NOMO-1 treated with DMSO at 0.1 percent for 48 hours (cell line): Measurements from ENCODE around the gene NAXE.
"Not testable (repeated sequence)": the region's sequence is repeated elsewhere in the genome, so short reads cannot be mapped to it uniquely, and the experiment has no call there.

ENCODE experiments used
- DNase-seq: peaks from one replicate; lab custom pipeline; 2025; ENCODE audit not compliant: unreplicated experiment; lab: John Stamatoyannopoulos, UW

NAXE gene

DNA sequence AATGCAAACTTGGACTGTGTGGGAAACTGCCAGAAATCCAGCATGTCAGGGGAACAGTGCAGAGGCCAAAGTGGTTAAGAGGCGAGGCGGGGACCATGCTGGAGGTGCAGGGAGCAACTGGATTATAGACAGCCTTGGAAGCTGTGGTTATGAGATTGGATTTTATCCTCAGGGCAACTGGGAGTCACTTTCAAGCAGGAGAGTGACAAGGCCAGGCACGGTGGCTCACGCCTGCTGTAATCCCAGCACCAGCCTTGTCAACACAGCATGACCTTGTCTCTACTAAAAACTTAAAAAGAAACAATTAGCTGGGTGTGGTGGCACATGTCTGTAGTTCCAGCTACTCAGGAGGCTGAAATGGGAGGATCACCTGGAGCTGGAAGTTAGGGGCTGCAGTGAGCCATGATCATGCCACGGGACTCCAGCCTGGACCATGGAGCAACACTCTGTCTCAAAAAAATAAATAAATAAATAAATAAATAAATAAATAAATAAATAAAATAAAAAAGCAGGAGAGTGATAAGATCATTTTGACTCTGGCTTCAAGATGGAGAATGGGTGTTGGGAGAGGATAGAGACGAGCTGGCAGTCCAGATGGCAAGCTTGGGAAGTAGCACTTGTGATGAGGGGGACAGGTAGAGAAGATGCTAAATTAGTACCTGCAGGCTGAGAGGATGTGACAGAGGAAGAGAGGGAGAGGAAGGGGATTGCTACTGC is 31.2 kb downstream of the NAXE start:
- no peak for DNase-seq

DNA sequence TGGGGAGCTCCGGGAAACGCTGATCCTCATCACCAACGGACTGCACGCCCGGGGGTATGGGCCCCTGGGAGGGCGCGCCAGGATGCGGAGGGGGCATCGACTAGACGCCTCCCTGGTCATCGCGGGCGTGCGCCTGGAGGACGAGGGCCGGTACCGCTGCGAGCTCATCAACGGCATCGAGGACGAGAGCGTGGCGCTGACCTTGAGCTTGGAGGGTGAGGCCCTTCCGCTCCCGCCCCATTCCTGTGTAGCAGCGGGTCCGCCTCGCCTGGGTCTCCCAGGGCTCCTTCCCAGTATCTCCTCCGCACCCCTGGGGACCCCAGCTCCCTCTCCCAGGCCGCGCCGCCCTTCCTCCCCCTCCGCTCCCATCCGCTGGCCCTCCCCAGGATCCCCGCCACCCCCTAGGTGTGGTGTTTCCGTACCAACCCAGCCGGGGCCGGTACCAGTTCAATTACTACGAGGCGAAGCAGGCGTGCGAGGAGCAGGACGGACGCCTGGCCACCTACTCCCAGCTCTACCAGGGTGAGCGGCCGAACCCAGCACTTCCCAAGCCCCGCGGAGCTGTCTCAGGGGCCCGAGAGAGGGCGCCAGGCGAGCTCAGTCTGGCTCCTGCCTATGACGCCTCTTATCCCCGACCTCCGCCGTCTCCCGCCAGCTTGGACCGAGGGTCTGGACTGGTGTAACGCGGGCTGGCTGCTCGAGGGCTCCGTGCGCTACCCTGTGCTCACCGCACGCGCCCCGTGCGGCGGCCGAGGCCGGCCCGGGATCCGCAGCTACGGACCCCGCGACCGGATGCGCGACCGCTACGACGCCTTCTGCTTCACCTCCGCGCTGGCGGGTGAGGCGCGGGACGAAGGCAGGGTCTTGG is 32.6 kb downstream of the NAXE start:
- peak; percentile 40 for DNase-seq

DNA sequence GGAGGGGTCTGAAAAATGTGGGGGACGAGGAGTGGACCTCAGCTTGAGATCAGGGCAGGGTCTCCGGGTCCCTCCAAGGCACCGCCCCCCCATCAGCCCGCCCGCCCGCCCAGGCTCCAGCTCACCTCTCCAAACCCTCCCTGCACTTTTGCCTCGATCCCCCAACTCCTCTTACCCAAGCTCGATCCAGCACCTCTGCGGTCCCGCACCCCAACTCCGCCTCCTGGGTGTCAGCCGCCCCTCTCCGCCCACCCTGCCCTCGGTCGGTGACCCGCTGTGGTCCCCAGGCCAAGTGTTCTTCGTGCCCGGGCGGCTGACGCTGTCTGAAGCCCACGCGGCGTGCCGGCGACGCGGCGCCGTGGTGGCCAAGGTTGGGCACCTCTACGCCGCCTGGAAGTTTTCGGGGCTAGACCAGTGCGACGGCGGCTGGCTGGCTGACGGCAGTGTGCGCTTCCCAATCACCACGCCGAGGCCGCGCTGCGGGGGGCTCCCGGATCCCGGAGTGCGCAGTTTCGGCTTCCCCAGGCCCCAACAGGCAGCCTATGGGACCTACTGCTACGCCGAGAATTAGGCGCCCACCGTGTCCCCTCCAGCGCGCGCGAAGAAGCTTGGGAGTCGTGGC is 33.3 kb downstream of the NAXE start:
- no peak for DNase-seq

DNA sequence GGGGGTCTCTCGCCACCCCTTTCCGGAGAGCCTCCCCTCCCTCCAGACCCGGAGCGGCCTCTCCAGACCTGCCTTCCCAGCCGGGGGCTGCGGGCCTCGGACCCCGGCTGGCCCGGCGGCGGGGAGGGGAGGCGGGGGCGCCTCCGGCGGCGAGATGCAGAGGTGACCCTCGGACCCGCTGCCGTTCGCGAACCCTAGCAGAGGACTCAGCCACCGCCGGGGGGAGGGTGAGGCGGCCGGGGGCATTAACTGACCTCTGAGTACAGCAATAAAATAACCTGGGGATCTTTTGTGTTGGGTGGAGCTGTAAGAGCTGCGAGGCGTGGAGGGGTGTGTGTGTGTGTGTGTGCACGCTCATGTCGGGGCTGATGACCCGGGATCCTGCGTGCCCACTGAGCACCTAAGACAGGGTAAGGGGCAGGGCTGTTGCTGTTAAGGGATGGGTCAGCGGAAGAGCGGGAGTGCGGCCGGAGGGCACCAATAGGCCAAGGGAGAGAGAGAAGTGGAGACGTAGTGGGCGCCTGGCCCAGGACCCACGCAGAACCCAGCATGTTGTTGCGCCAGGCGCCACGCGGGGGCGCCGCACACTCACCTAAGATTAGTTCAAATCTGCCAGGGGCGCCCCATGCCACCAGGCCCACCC is 34.0 kb downstream of the NAXE start:
- DNase-seq = no peak

DNA sequence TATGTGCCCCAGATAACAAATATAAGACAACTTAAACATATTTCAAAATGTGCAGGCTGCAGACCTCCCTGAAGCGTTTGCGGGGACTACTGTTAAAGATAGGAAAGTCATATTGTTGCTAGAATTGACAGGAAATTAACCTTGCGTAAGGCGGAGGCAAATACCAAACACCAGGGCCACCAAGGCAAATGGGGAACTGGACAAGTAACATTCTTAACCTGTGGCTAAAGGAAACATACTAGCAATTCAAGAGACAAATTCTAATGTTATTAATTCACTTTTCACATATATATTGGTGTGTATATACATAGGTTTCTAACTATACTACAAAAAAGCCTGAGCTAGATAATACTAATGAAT is 34.5 kb downstream of the NAXE start:
- no peak for DNase-seq

DNA sequence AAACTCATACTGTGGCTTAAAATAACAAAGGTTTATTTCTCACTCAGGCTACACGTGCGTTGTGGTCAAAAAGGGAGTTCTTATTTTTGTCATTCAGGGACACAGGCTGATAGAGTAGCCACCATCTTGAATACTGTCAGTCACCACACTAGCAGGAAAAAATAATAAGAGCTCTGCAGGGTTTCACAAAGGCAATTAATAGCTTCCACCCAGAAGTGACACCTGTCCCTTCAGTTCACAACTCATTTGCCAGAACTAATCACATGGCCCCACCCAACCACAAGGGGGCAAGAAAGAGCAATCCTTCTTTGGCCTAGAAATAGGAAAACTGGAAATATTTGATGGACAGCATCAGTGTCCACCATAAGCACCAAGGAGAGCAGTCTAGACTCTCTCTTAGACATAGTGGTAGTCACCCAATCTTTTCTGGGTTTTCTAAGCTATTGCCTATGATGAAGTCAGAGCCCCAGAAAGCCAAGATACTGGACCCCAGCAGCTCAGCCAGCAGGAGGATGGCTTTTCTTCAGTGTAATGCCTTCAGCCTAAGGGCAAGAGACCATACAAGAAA is 35.8 kb downstream of the NAXE start:
- DNase-seq = peak; percentile 41

DNA sequence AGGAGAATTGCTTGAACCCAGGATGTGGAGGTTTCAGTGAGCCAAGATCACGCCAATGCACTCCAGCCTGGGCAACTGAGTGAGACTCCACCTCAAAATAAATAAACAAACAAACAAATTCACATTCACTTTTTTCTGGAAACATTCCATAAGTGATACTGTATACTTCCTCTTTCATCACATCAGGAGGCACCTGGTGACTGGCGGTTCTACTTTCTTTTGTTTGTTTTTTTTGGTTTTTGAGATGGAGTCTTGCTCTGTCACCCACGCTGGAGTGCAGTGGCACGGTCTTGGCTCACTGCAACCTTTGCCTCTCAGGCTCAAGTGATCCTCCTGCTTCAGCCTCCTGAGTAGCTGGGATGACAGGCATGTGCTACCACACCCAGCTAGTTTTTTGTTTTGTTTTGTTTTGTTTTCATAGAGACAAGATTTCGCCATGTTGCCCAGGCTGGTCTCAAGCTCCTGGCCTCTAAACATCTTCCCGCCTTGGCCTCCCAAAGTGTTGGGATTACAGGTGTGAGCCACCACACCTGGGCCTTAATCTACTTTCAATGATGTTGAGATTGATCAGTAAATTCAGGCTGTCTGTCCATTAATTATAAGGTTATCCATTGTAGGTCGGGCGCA is 38.4 kb downstream of the NAXE start:
- DNase-seq = no peak

DNA sequence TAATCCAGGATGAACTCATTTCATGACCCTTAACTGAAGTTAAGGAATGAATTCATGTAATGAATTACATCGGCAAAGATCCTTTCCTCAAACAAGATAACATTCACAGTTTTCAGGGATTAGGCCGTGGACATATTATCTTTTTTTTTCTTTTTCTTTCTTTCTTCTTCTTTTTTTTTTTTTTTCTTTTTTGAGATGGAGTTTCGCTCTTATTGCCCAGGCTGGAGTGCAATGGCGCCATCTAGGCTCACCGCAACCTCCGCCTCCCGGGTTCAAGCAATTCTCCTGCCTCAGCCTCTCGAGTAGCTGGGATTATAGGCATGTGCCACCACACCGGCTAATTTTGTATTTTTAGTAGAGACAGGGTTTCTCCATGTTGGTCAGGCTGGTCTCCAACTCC is 39.6 kb downstream of the NAXE start:
- not testable (repeated sequence) for DNase-seq

DNA sequence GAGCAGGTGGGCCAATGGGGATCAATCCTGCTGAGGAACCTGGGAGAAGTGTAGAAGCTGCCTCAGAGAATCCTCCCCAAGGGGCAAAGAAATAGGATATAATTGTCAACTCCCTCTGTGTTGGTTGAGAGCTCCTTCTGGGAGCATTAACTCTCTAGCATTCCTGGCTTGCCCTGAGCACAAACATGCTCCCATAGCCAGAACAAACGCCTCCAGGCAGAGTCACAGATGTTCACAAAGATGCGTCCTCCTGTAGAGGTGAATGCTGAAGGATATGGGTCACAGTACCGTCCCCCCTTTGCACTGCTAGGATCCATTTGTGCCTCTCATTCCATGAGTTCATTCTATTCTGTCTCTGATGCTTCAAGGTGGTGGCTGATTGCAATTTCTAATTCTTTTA is 40.8 kb downstream of the NAXE start:
- no peak for DNase-seq

DNA sequence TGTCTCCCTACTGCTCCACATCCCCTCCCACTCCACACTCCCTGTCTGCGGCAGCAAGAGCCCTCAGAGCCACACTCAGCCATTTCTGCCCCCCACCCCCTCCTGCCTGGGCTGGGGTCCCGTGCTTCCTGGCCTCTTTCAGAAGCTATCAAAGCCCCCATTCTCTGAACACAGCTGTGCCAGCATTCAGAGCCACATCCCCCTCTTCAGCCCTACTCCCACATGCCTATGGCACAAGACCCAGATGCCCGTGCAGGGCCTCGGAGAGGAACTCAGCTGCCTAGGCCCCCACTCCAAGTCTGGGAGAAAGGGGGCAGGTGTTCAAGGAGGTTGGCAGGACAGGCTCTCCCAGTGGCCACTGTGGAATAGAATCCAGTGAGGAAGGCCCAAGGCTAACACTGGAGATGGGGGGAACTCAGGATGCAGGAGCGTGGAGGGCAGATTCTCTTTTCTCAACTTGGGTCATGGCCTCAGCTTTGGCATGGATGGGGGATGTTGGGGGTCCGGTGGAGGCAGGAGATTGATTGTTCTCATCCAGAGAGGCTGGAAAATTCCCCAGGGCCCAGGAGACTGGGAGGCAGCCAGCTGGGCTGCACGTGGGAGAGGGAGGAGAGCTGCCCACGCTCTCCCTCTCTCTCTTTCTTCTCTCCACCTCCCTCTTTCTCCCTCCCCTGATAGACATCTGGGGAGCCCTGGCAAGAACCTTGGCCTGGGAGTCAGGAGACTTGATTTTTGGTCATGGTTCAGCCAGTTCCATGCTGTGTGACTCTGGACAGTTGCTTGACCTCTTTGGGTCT is 46.8 kb downstream of the NAXE start:
- DNase-seq = no peak

DNA sequence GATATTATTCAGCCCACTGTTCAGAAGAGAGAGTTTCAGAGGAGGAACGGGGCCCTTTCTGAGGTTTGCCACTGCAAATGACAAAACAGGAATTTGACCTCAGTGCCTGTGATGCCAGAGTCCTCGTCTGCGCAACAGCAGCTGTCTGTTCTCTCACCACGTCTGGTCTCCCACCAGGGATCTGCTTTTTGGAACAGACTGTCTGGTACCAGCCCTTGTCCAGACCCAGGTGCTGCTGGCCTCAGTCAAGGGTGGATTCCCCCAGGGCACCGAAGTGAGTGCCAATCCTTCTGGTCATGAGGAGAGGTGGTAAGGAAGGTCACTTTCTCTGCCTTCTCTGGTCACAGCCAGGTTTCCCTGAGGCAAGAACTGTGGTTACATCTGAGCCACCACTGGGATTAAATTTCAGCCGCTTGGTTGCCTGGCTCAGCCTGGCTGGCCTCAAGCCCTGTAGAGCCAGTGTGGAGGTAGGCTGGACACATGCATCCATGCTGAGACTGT is 48.1 kb downstream of the NAXE start:
- DNase-seq = peak; percentile 37

DNA sequence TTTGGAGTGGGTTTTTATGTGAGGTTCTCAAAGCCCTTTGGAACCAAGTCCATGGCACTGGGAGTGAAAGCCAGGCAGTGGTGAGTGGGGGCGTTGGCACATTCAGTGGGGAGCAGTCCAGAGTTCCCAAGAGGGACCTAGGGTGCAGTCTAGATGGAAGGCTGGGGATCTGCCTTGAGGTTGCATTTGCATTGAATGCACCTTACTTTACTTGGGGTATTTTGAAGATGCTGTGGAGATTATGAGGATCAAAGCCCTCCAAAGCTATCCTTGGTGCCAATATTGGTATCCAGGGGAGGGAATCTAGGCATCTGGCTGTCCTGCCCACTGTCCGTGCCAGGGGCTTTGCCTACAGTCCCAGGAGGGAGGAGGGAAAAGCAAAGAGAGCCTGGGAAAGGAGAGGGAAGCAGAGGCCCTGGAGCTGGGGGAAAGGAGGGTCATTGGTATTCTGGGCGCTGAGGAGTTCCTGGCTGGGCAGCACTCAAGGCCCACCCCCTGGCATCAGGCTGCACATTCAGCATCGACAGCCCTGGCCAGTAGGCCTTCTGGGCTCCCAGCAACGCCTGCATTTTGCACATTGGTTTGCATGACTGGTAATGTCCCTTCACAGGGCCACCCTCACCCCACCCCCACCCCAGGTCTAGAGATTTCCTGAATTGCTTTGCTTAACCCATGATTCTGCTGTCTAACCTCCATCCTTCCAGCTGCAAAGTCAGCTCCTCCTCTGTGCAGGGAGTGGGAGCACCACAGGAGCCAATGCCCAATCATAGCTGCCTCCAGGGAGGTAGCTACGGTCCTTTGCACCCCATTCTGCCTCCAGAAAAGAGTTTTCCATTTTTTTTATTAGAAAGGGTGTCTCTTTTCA is 49.5 kb downstream of the NAXE start:
- DNase-seq = no peak

DNA sequence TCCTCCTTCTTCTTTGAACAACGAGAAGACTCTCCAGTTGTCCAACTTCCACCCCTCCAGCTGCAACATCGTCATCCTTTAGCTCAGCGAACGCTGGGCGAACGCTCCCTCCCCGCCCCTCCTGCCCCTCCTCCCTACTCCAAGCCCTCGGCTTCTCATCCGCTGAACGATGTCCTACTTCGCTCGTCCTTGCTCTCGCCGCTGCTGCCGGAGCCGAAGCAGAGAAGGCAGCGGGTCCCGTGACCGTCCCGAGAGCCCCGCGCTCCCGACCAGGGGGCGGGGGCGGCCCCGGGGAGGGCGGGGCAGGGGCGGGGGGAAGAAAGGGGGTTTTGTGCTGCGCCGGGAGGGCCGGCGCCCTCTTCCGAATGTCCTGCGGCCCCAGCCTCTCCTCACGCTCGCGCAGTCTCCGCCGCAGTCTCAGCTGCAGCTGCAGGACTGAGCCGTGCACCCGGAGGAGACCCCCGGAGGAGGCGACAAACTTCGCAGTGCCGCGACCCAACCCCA is 50.2 kb downstream of the NAXE start, which contains the start of gene BCAN:
Gene BCAN, plus strand, starts transcription at position 357 of the 504 bp plus-strand sequence. CDS start 3,938 bp downstream, outside the sequence.
- DNase-seq = no peak

DNA sequence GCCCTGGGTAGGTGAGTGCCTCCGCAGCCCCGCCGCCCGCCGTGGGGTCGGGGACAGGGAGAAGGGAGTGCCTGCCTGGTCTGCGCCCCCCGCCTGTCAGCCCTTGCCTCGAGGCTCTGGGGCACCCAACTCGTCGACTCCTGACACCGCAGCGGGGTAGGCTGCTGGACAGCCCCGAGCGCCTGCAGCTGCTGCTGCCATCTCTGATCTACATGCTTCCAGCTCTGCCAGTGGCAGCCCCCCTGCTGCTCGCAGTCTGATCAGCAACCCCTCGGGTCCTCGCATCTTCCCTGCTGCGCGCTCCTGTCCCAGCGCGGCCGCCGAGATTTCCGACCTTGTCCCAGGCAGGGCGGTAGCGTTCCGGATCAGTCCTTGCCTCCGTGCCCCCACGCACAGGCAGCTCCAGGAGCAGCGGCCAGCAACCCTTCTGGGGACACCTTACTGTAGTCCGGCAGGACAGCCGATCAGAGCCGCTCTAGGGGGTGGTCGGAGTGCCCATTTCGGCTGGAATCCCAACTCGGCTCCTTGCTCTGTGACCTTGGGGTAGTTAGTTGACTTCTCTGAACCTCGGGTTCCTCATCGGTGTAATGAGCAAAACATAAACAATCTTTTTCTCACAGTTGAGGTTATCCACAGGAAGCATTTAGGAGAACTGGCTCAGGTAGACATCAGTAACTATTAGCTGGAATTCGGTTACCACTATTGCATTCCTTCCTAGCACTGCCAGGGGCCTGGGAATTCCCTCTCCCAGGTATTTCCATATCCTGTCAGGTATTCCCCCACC is 50.9 kb downstream of the NAXE start:
- DNase-seq = no peak

DNA sequence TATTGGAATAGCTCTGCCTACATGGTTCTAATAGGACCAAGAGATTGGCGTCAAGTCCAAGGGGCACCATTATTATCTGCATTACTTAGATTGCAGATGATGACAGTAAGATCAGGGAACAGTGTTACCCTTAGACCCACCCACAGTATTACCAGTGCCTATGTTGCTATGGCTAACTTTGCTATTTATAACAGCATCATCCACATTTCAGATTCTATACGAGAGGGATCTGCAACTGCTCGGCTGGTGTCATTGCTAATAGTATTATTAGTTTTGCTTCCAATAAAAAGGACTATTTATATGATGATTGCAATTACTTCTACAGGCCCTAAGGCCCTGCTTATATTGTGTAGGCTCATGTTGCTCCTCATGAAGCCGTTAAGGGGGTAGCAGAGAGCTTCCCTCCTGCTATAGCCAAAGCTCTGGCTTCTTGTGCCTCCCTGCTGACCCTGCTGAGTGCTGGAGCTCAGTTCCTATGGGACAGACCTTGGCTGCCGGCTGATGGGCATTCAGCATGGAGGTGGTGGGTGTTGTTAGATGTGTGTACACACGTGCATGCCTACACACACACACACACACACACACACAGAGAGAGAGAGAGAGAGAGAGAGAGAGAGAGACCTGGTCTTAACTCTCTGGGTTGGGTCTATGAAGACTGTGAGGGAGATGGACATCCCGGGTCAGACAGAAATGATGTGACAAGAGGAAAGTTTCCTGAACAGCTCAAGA is 51.6 kb downstream of the NAXE start:
- no peak for DNase-seq

DNA sequence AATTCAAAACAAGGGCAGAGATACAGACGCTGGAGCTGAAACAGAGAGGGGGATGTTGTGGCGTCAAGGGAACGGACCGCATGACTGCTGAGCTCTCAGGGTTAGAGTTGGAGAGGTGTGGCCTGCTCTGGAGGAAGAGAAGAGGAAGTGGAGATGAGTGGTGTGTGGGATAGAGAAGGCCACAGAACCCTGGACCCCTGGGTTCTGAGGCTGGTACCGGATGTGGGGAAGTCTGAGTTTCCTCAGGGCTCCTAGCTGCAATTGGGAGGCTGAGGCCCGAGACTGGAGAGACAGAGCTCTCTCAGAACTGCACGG is 52.2 kb downstream of the NAXE start:
- peak; percentile 67 for DNase-seq
